ENCODE results near the gene JPH2.

JPH2 gene

GRCh38 chr20:44120676-44121425, 66.1 kb downstream of the JPH2 start:
- DNase-seq, result no peak

- no peak for DNase-seq
These were observed 68.6 kb downstream of the JPH2 start for GRCh38 chr20:44118185-44119033.

GRCh38 chr20:44117296-44118184, 69.4 kb downstream of the JPH2 start:
- DNase-seq, result no peak

- DNase-seq, result no peak
These were observed 71.0 kb downstream of the JPH2 start for GRCh38 chr20:44115762-44116644.

- DNase-seq, result no peak
These were observed 71.8 kb downstream of the JPH2 start for GRCh38 chr20:44115181-44115580.

GRCh38 chr20:44113618-44114376, 73.2 kb downstream of the JPH2 start:
- DNase-seq, result no peak

GRCh38 chr20:44112889-44113617, 73.9 kb downstream of the JPH2 start:
- no peak for DNase-seq

- no peak for DNase-seq
These were observed 74.5 kb downstream of the JPH2 start for GRCh38 chr20:44112456-44112855.

GRCh38 chr20:44111712-44112335, 75.2 kb downstream of the JPH2 start:
- no peak for DNase-seq

- no peak for DNase-seq
These were observed 76.0 kb downstream of the JPH2 start for GRCh38 chr20:44110816-44111568.

- no peak for DNase-seq
These were observed 77.0 kb downstream of the JPH2 start for GRCh38 chr20:44109951-44110361.

- DNase-seq, result no peak
These were observed 80.4 kb downstream of the JPH2 start for GRCh38 chr20:44106615-44107014.

- DNase-seq, result peak; percentile 25
These were observed 82.0 kb downstream of the JPH2 start for GRCh38 chr20:44104798-44105517.

GRCh38 chr20:44102582-44102981, 84.4 kb downstream of the JPH2 start:
- no peak for DNase-seq

- DNase-seq, result no peak
These were observed 87.2 kb downstream of the JPH2 start for GRCh38 chr20:44099832-44100231.

GRCh38 chr20:44098657-44099056, 88.3 kb downstream of the JPH2 start:
- no peak for DNase-seq

GRCh38 chr20:44098256-44098630, 88.7 kb downstream of the JPH2 start:
- no peak for DNase-seq

GRCh38 chr20:44097521-44098255, 89.3 kb downstream of the JPH2 start:
- DNase-seq, result no peak
